GM10847 (cell line): Measurements from ENCODE around the gene DBF4.

Experiments used
- POLR2A ChIP-seq: IDR thresholded peaks from 2 replicates; pipeline ENCODE4 v1.6.1; 2011; ENCODE audit not compliant: insufficient read length; ENCODE audit errors: extremely low read depth

Gene DBF4, protein sequence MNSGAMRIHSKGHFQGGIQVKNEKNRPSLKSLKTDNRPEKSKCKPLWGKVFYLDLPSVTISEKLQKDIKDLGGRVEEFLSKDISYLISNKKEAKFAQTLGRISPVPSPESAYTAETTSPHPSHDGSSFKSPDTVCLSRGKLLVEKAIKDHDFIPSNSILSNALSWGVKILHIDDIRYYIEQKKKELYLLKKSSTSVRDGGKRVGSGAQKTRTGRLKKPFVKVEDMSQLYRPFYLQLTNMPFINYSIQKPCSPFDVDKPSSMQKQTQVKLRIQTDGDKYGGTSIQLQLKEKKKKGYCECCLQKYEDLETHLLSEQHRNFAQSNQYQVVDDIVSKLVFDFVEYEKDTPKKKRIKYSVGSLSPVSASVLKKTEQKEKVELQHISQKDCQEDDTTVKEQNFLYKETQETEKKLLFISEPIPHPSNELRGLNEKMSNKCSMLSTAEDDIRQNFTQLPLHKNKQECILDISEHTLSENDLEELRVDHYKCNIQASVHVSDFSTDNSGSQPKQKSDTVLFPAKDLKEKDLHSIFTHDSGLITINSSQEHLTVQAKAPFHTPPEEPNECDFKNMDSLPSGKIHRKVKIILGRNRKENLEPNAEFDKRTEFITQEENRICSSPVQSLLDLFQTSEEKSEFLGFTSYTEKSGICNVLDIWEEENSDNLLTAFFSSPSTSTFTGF

DNA sequence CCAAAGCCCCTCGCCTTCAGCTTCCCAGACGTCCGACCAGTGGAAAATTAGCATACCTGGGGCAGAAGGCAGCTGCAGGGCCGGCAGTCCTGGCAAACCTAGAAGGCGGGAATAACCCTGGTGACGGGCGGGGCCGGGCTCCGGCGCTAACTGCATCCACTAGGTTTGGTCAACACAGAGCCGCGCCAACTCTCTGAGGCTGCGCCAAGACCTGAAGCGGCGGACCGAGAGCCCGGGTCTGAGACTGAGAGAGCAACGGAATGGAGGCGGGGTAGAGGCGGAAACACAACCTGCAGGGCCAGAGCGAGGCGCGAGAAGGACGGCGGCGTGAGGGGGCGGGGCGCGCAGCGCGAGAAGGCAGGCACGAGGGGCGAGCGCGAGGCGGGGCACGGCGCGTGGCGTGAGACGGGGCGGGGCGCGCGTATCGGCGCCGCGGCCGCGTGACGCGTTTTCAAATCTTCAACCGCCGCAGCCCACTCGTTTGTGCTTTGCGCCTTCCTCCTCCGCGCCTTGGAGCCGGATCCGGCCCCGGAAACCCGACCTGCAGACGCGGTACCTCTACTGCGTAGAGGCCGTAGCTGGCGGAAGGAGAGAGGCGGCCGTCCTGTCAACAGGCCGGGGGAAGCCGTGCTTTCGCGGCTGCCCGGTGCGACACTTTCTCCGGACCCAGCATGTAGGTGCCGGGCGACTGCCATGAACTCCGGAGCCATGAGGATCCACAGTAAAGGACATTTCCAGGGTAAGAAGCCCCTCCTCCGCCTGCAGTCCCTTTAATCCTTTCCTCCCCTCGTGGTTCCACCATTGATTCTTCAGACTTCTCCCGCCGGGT is at the start of gene DBF4, which contains the start of gene SLC25A40:
DBF4 (plus strand) TSS at position 454 of the 829 bp plus-strand sequence; CDS start at position 694, 240 bp downstream.
SLC25A40 (minus strand) TSS at position 321 of the 829 bp plus-strand sequence. CDS start 17,633 bp downstream, outside the sequence.
- peak; percentile 75 for TF ChIP-seq POLR2A

DNA sequence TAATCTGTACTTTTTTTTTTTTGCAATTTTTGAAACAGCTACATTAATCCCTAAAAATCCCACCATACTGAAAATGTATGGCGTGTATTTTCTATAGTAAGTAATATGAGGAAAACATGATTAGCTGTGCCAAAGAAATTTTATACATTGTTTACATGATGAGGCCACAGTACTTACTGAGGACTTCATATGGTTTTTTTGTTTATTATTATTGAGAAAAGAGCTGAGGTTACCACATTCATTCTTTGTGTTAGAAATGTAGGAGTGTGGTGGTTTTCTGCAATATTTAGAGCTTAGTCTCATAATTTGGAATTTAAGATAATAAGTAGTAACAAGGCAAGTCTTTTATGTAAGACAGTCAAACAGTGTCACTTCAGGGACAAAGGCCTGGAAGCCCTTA is 45.2 kb upstream of the DBF4 start:
- TF ChIP-seq POLR2A = no peak

DNA sequence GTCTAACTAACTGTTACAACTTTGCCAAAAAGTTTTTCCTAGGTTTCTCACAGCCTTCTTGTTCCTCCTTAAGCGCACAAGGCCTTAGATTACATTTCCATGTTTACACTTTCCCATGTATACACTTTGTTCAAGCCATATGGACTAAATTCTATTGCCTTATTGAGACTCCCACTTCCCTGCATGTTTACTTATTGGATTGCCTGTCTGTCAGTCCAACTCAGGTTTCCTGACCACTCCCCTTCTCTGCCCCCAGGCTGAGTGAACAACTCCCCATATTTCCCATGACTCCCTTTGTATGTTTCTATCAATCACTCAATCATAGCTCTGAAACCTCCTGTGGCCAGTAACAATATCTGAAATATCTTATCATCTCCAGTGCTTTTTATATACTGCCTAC is 43.2 kb upstream of the DBF4 start:
- TF ChIP-seq POLR2A = no peak

DNA sequence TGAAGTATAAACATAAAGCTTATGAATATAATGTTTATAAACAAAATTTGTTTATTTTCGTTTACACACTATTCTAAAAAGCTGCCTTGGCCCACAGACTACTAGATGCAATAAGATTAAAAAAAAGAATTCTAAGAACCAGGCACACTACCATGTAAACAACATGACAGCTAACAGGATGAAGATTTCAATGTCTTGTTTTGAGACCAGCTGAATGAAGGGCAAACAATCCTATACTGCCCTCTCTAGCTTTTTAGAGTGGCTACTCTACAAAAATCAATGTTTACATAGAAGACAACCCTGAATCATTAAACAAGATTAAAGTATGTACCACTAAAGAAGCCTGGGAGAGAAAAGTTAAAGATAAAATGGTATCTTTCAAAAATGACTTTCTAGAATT is 38.7 kb upstream of the DBF4 start:
- TF ChIP-seq POLR2A = no peak

DNA sequence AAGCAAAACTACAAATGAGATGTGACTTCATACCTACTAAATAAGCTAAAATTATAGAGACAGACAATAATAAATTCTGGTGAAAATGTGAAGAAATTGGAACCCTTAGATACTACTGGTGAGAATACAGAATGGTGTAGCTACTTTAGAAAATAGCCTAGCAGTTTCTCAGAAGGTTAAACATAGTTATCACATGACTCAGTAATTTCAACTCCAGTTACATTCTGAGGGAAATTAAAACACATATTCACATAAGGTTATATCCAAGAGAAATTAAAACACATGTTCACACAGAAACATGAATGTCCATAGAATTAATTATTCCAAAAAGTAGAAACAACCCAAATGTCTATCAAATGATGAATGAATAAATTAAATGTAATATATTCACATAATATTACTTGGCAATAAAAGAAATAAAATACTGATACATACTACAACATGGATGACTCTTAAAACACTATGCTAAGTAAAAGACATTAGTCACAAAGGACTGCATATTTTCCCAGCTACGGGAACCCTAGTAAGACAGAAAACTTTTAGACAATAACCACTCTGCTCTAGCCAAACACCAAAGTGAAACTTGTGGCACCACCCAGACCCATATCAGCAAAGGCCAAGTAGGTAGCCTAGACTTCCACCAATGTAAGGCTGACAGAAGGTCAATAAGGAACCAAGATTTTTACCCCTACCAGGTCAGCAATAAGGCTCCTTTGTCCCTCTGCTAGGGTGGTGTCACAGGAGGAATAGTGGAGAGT is 25.3 kb upstream of the DBF4 start:
- no peak for TF ChIP-seq POLR2A

DNA sequence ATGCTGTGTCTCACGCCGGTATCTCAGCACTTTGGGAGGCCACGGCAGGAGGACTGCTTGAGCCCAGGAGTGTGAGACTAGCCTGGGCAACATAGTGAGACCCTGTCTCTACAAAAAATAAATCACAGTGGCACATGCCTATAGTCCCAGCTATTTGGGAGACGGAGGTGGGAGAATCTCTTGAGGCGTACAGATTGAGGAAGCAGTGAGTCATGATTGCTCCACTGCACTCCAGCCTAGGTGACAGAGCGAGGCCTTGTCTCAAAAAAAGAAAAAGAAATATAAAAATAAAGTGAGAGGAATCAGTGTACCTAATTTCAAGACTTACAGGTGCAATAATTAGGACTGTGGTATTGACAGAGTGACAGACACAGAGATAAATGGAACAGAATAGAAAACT is 24.0 kb upstream of the DBF4 start:
- no peak for TF ChIP-seq POLR2A

DNA sequence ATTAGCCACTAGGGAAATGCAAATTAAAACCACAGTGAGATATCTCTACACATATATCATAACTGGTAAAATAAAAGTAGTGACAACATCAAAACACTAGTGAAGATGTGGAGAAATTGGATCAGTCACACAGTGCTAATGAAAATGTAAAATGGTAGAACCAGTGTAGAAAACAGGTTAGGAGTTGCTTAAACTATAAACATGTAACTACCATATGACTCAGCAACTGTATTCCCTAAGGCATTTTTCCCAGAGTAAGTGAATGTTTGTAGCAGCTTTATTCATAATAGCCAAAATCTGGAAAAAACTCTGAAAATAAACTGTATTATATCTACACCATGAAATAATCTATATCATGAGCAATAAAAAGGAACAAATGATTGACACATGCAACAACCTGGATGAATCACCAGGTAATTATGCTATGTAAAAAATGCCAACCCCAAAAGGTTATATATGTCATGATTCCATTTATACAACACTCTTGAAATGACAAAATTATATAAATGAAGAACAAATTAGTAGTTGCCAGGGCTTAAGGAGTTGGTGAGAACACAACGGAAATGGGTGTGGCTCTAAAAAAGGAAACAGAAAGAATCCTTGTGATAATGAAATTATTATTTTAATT is 22.9 kb upstream of the DBF4 start:
- TF ChIP-seq POLR2A = no peak

DNA sequence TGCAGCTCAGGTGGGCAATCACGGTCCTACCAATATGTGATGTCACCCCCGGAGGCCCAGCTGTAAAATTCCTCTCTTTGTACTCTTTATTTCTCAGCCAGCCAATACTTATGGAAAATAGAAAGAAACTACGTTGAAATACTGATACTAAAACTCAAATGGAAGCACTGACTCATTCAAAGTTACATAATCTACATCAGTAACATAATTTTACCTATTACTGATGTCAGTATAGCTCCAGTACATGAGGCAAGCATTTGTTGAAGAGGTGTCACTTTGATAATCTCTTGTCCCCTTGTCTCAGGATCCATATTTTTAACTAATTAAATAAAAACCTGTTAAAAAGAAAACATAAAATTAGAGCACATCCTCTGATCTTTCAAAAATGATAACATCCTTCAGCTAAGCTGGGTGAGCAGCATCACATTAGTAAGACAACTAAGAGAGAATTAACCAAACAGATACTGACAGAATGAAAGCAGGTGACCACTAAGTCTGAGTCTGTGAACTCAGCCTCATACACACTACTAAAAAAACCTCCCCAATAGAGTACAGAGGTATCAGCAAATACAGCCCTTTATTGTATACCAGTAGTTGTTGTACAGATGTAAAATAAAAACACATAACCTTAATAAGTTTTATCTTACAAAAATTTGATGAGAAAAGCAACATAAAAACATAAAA is 17.7 kb upstream of the DBF4 start:
- TF ChIP-seq POLR2A = no peak

DNA sequence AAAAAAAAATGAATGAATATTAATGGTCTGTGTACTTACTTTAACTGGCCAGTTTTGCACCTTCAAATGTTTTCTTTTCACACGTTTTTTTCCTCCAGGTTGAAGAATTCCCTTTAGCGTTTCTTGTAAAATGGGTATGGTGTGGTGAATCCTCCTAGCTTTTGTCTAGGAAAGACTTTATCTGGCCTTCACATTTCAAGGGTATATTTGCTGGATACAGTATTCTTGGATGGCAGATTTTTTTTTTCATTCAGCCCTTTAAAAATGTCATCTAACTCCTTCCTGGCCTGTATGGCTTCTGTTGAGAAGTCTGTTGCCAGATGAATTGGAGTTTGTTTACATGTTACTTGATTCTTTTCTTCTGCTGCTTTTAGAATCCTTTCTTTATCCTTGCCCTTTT is 10.2 kb upstream of the DBF4 start:
- TF ChIP-seq POLR2A = no peak

DNA sequence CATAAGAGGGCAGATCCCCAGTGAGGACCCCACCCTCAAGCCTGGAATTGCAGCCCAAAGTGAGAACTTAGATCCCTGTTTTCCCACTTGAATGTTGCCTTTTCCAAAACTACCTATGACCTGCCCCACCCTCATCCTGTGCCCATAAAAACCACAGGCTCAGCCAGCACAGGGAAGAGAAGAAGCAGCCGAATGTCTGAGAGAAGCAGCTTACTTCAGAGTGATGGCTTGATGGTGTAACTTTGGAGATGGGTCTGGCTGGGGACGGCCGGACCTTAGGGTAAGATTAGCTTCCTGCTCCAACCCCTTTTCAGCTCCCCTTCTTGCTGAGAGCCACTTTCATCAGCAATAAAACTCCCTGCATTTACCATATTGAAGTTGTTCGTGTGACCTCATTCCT is 5.8 kb upstream of the DBF4 start:
- TF ChIP-seq POLR2A = no peak

DNA sequence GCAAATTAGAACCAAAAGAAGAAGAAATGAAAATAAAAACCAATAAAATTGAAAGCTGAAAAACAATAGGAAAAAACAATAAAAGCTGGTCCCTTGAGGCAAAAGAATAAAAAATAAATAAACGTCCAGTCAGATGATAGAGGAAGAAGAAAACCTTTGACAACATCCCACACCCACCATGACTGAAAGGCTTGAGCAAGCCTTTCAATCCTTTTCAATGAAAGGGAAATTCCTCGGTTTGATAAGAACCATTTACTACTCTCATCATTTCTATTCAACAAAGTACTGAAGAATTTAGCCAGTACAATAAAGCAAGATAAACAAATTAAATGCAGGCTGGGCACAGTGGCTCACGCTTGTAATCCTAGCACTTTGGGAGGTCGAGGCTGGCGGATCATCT is 3.9 kb upstream of the DBF4 start:
- no peak for TF ChIP-seq POLR2A

DNA sequence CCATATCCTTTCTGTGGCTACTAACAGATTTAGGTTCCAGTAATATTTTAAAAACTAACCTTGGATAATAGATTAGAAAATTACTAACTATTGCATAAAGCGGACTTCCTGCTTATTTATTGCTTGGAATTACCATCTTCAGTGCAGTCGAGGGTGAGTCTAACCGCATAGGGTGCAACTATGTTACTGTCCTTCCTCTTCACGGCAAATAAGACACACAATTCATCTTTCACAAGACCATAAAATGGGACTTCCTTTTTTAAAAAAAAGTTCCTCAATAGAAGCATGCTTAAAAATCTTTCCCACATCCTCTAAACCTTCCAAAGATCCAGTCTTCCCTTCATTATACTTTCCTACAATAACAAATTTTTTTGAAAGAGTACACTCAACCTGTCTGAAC is 2.2 kb upstream of the DBF4 start:
- no peak for TF ChIP-seq POLR2A

DNA sequence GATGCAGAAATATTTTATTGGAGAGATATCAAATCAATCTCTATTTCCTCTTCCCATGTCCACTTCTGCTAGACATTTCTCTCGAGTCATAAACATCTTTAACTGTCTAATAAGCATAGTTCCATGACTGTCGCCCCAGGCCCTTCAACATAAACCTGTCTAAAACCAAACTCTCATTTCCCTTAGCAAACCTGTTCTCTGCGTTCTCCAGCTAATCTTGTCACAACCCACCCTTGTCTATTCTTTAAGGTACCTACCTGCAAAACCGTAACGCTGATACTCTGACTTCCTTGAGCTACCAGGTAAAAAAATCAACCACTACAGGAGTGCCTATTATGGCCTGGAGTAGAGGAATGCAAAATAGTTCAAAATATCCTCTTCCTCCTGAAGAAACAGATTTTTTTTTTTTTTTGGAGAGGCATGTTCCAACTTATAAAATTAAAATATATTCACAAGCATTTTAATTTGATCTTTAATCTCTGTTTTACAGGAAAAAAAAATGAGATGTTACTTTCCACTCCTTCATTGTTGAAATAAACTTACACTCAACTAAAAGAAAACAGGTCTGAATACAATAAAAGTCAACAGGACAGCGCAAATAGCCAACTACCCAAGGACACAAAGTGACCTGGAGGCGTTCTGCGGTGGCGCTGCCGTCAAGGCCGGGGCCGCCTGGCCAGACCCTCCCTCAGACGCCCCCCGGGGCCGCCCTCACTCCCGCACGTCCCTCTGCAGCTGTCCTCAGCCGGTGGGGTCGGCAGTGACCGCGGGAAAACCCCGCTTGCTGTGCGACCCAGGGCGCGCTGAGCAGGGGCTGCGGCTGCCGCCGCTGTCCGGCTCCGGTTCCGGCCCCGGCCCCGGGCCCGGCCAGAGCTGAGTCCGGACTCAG is 898 bp upstream of the DBF4 start:
- TF ChIP-seq POLR2A = no peak
